ENCODE measurements around the gene POLR1G. TPM values are rescaled to one million over a fixed set of nuclear protein-coding genes. Genes with fewer than 3 reads are reported as not detected.

The POLR1G gene
- total RNA-seq, 1 donor from 2014 or later: 6.3 TPM

DNA sequence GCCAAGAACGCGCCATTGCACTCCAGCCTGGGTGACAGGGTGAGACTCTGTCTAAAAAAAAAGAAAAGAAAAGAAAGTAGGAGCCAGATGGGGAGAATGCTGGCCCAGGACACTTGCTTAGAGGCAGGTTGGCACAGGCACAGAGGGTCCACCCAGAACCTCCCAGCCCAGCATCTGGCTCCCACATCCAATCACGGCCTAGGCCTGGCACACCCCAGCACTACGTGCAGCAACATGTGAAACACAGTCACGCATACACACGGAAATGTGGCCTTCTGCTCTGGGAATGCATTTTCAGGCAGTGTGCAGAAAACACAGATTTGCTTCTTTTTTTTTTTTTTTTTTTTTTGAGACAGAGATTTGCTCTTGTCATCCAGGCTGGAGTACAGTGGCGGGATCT, 40.5 kb downstream of the POLR1G start:
- peak; percentile 82 for DNase-seq

DNA sequence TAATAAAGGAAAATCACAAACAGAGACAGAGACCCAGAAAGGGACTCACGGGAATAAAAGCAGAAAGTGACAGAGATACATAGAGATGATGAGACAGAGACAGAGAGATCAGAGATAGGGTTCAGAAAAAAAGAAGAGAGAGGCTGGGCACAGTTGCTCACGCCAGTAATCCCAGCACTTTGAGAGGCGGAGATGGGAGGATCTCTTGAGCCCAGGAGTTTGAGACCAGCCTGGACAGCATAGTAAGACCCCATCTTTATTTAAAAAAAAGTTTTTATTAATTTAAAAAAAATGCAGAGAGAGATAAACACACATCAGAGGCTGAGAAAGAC, 41.9 kb downstream of the POLR1G start:
- no peak for DNase-seq

DNA sequence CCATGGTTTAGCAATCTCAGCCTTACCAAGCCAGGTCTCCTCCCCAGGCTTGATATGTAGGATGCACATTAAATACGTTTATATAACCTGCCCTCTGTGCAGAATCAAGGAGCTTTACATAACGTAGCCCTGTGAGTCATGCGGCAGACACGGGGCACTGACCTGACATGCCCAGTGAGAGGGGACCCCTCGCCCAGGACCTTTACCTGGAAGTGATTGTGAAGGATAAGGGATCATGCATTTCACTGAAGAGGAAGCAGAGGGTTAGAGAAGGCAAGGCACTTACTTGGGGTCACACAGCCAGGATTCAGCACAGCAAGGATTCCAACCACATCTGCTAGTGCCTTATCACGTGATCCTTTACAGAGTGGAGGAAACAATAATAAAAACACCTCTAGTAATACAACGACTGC, 42.4 kb downstream of the POLR1G start:
- DNase-seq: no peak

DNA sequence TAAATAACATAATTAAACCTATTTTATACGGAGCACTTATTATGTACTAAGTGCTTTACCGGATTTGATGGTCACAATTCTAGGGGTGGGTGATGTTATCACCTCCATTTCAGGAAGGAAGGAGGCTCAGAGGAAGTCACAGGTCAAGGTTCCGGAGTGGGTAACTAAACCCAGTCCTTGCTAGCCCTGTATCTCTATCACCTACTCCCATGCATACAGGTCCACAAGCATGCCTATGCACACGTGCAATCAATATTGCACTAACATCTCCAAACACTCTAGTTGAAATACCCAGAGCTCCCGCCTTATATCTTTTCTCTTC, 43.5 kb downstream of the POLR1G start:
- DNase-seq: no peak

GRCh38 chr19:45451131-45451849, 44.8 kb downstream of the POLR1G start:
- peak; percentile 73 for DNase-seq

GRCh38 chr19:45451850-45452387, 45.5 kb downstream of the POLR1G start:
- DNase-seq: no peak

DNA sequence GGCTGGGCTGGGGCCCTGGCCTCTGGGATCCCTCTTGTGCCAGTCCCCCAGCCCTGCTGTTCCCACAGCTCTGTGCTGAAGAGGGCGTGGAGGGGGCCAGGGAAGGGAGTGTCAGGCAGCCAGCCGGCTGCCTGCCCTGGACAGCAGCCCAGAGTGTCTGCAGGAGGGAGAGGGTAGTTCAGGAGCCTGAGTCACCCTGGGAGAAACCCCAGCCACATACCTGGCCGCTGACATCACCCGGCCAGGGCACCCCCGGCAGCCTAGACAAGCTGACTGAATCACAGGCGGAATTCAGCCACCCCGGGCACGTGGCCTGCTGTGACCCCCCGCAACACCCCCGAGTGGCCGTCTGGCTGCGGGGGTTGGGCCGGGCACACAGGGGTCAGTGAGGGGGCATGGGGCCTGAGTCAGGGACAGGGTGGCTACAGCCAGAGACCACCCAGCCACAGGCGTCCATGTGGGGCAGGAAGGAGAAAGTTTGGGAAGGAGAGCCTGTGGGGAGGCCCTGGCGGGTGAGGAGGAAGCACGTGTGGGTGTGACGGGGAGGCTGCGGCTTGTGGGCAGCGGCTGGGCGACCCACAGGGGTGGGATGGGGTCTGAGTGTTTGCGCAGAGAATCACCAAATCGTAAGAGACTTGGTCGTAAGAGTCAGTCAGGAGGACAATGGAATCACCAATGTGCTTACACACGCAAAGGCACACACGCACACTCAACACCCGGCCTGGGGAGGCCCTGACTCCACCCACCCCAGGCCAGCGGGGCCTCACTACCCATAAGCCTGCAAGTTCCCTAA, 49.5 kb downstream of the POLR1G start:
- peak; percentile 96 for DNase-seq

- no peak for DNase-seq
Measured at GRCh38 chr19:45456500-45456815, 50.0 kb downstream of the POLR1G start.

DNA sequence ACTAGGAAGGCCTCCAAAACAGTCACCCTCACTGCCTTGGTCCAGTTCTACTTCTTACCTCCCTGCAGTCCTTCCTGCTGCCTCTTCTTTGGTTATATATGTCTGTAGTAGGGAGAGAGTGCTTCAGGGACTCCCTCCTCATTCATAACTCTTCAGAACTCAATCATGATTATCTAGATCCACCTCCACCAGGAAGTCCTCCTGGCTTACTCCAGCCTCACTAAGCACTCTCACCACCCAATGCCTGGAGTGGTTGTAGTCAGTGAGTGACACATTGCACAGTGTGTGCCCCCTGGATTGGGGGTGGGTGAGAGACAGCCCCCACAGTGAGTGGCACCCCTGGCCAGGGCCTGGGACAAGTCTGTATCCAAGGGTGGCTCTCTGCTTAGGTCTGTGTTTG, 51.3 kb downstream of the POLR1G start:
- DNase-seq: no peak

Small RNA genes lying within 50 kb of the gene (small RNA-seq; reads per million reads assigned to genes)
- not detected for gene MIR6088 (ENCODE audit: low replicate concordance)

Other genes starting within 250 kb of the POLR1G start
- 1.2 TPM for gene NKPD1, start 245.7 kb upstream of the POLR1G start, total RNA-seq
- 8.1 TPM for gene TRAPPC6A, start 228.4 kb upstream of the POLR1G start, total RNA-seq
- gene BLOC1S3, start 227.9 kb upstream of the POLR1G start, total RNA-seq: 10.4 TPM
- gene EXOC3L2, start 161.2 kb upstream of the POLR1G start, total RNA-seq: 4.0 TPM
- 16.0 TPM for gene MARK4, start 155.4 kb upstream of the POLR1G start, total RNA-seq
- gene CKM, start 83.8 kb upstream of the POLR1G start, total RNA-seq: 4,756 TPM
- 13.7 TPM for gene KLC3, start 65.9 kb upstream of the POLR1G start, total RNA-seq
- 6.2 TPM for gene ERCC2, start 36.1 kb upstream of the POLR1G start, total RNA-seq
- gene PPP1R13L, start 1.6 kb upstream of the POLR1G start, total RNA-seq: 20.5 TPM
- gene ERCC1, start 17.3 kb downstream of the POLR1G start, total RNA-seq: 89.4 TPM
- 5.0 TPM for gene FOSB, start 61.4 kb downstream of the POLR1G start, total RNA-seq
- gene RTN2, start 90.4 kb downstream of the POLR1G start, total RNA-seq: 73.1 TPM
- gene PPM1N, start 91.8 kb downstream of the POLR1G start, total RNA-seq: 1.4 TPM
- gene VASP, start 100.8 kb downstream of the POLR1G start, total RNA-seq: 25.7 TPM
- 6.4 TPM for gene OPA3, start 178.2 kb downstream of the POLR1G start, total RNA-seq
- gene GPR4, start 195.6 kb downstream of the POLR1G start, total RNA-seq: 0.31 TPM
- gene EML2, start 232.8 kb downstream of the POLR1G start, total RNA-seq: 16.1 TPM

Data from tongue (tissue), 3 donors.